Eye (tissue), 1 donor: ENCODE data around the gene NEMP2.
"Not testable (repeated sequence)": the region's sequence is repeated elsewhere in the genome, so short reads cannot be mapped to it uniquely, and the experiment has no call there.

Experiments used
- DNase-seq: peaks from one replicate; pipeline ENCODE4 v3.0.0-alpha.2; 2015

The NEMP2 gene

DNA sequence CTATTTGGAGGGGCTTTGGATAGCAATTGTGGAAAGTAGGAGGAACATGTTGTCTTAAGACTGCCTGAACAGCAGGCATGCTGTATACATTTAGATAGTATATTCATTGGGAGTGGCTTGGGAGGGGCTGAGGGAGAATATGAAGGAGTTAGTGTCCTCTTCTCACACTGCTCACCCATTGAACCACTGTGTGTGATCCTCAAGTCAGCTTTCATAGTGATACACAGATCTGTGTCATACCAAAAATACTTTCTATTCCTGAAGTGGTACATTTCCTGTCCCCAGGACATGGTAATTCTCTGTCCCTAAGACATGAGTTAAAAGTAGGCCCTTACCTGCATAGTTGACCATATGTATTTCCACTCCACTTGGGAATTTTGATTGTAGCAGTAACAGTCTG, 9.6 kb downstream of the NEMP2 start:
- DNase-seq = no peak

DNA sequence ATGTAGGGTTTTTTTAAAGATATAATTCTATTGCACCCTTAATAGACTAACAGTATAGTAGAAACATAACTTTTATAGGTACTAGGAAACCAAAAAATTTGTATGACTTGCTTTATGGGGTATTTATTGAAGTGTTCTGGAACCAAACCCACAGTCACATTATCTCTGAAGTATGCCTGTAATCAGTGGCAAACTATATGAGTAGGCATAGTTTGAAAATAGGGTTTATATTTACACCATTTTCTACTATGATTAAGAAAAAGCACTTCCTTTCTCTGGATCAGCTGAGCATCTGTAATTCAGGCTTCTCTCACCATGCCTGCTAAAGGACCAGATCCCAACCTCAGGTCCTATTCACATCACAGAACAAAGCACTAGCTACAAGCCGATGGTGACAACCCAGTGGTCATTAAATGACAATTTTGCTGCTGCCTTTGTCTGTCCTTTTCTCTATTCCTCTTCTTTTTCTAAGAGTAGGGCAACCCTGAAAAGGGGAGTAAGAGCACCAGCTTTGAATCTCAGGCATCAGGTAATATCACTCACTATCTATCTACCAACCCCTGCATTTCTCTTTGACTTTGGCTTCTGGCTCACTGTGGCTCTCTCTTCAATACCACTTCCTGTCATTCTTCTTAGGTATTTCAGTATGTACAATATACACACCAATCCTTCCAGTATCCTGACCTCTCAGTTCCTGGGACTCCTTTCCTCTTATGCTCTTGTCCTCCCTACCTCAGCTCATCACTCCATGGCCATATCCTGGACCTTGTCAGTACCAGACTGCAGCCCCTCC, 14.4 kb downstream of the NEMP2 start:
- DNase-seq = no peak

GRCh38 chr2:190517468-190517867, 17.1 kb downstream of the NEMP2 start:
- DNase-seq = no peak

DNA sequence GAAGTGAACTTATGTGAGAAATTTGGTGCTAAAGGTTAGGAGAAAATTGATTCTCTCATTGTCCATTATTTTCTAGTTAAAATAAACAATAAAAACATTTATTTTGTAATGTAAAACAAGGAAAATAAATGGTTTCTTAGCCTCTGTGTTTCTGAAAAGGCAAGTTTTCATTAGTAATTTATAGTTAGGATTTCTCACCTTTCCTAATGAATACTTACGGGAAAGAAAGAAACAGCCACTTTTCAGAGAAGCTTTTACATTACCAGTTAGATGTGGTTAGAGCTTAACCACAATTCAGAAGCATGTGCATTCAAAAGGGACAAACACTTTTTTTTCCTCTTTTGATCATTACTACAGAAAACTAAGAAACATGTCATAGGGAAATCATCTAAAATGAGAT, 18.8 kb downstream of the NEMP2 start:
- DNase-seq = no peak

DNA sequence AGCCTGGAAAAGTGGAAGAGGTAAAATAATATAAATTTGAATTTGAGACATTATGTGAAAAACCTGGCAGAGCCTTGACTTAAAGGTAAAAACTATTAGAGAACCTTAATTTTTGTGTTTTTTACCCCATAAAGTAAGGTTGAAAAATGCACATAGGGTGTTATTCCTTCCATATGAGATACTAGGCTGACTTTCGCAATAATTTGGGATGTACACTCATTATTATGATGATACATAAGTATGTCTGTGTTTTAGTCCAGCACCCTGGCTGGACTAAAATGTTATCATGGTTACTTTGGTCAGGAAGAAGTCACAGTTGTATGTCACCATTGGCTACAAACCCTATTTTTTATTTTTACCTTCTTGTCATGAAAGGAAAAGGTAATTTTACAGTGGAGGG, 19.8 kb downstream of the NEMP2 start:
- no peak for DNase-seq

GRCh38 chr2:190513877-190514276, 20.6 kb downstream of the NEMP2 start:
- no peak for DNase-seq

- no peak for DNase-seq
Observed at GRCh38 chr2:190512539-190513095, 21.9 kb downstream of the NEMP2 start.

DNA sequence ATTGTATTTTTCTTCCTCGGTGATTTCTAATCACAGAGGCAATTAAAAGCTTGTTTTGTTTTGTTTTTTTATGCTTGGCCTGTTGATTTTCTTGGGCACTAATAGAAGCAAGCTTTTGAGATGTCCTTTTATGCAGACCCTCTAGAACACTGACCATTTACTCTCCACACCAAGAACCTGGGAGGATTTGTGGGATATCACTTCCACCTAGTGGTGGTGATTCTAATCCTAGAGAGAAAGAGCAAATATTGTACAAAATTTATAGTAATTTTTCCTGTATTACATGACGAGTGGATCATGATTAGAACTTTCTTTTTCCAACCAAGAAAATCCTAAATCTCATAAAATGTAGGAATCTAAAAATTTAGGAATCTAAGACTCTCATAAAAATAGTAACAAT, 23.4 kb downstream of the NEMP2 start:
- peak; percentile 49 for DNase-seq

DNA sequence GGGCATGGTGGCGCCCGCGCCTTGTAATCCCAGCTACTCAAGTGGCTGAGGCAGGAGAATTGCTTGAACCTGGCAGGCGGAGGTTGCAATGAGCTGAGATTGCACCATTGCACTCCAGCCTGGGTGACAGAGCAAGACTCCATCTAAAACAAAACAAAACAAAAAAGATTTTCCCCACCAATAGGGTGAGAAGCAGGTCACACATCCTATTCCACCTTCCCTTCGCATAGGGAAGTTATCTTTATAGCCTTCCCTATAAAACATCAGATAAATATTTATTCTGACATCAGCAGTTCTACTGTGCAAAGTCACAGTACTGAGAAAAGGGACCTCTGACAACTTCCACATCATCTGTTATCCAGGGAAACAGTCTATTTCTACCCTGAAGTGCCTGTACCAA, 24.6 kb downstream of the NEMP2 start:
- not testable (repeated sequence) for DNase-seq

DNA sequence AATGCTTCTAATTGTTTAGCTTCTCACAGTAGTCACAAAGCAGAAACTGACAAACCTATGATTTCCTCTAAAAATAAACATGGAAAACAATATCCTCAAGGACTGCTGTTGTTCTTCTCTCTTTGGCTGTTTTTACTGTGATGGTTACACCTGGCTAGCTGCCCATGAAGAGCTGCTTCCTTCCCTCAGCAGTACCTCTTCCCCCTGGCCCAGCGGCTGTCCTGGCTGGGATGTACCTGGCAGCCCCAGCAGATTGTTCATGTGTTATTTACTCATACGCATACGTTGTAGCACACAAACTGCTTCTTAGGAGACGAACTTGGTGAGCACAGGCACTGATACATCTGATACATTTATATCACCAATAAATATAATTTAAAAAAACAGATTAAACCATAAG, 27.4 kb downstream of the NEMP2 start:
- DNase-seq = no peak

- DNase-seq = no peak
Observed at GRCh38 chr2:190506666-190507065, 27.9 kb downstream of the NEMP2 start.

DNA sequence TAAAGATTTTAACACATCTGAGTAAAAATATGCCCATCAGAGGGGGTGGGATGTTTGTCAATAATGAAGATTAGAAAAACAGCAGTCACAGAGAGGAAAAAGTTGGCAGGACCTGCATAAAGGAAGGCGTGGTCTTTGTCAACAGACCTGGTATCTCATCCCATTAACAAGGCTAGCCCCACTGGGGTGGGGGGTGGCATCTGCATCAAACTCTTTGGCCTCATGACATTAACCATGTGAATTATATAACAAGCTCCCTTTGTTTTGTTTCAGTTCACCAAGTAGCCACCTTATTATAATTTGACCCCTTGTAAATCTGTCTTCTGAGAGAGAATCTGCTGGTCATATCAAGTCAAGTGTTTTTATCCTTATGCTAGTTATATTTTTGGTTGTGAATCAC, 28.8 kb downstream of the NEMP2 start:
- no peak for DNase-seq

- DNase-seq = no peak
Observed at GRCh38 chr2:190504912-190505311, 29.6 kb downstream of the NEMP2 start.

GRCh38 chr2:190503088-190503487, 31.4 kb downstream of the NEMP2 start:
- DNase-seq = no peak

- no peak for DNase-seq
Observed at GRCh38 chr2:190501702-190502407, 32.7 kb downstream of the NEMP2 start.

DNA sequence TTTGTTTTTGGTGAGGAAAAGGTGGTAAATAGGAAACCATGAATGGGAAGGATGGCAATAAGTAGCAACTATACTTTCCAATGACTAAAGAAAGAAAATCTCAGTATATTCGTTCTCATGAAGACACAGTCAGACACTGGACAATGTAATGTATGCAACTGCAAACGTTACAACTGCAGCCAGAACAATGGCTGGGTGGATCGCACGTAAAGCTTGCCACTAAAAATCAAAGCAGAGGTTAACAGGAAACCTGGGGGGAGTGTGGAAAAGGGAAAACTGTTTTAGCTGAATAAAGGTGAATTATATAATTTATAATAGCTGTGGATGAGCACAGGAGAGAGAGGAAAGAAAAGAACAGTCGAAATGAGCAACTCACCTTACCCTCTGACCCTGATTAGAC, 33.3 kb downstream of the NEMP2 start:
- DNase-seq = no peak

- DNase-seq = no peak
Observed at GRCh38 chr2:190500054-190500502, 34.4 kb downstream of the NEMP2 start.

GRCh38 chr2:190499273-190499672, 35.2 kb downstream of the NEMP2 start:
- DNase-seq = no peak

DNA sequence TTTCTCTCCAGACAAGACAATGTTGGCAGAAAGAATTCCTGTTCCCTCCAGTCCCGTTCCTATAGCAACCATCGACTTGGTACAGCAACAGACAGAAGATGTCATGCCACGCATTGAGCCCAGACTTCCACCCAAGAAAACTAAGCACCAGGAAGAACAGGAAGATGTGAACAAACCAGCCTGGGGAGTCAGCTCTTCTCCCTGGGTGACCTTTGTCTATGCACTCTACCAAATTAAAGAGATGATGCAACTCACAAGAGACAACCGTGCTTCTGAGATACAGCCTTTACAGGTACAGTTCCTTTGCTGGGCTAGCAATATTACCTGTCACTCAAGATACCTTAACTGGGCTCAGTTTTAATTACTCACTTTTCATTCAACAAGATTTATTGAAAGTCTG, 37.1 kb downstream of the NEMP2 start:
- peak; percentile 17 for DNase-seq

DNA sequence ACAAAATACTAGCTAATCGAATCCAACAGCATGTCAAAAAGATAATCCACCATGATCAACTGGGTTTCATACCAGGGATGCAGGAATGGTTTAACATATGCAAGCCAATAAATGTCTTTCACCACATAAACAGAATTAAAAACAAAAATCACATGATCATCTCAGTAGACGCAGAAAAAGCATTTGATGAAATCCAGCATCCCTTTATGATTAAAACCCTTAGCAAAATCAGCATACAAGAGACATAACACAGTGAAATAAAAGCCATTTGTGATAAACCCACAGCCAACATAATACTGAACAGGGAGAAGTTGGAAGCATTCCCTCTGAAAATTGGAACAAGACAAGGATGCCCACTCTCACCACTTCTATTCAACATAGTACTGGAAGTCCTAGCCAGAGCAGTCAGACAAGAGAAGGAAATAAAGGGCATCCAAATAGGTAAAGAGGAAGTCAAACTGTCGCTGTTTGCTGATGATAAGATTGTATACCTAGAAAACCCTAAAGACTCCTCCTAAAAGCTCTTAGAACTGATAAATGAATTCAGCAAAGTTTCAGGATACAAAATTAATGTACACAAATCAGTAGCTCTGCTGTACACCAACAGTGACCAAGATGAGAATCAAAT, 39.8 kb downstream of the NEMP2 start:
- DNase-seq = not testable (repeated sequence)

DNA sequence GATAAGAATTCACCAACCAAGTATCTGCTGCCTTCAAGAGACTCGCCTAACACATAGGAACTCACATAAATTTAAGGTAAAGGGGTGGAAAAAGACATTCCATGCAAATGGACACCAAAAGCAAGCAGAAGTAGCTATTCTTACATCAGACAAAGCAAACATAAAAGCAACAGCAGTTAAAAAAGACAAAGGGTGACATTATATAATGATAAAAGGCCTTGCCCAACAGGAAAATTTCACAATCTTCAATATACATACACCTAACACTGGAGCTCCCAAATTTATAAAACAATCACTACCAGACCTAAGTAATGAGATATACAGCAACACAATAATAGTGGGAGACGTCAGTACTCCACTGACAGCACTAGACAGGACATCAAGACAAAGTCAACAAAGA, 41.4 kb downstream of the NEMP2 start:
- no peak for DNase-seq

- no peak for DNase-seq
Observed at GRCh38 chr2:190490502-190490901, 44.0 kb downstream of the NEMP2 start.

DNA sequence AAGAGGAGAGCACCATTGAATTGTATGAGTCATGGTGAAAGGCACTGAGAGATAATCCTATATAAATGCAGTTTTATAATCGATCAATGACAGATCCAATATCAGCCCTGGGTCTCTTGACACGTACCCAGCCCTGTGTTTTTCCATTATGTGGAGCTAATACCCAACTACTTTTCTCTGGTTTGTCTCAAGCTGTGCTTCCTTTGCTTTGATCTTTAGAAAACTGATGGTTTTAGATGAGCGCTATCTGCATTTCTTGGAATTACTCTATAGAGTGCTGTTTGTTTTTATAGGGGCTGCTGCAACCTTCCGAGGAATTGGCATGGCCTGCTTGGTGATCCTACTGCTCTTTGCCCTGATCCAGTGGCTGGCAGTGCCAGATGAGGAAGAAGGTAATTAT, 45.0 kb downstream of the NEMP2 start:
- DNase-seq = no peak
